Liver (tissue), 9 donors: ENCODE measurements around the gene DUSP16. TPM values are rescaled to one million over a fixed set of nuclear protein-coding genes. Genes with fewer than 3 reads are reported as not detected.

ENCODE experiments used
- DNase-seq: peaks from one replicate; pipeline ENCODE4 v3.0.0-alpha.2; 2017; ENCODE audit warnings: low spot score
- H3K27ac ChIP-seq, 2 donors: one replicate each; pipeline ENCODE4 v1.7.0; 2013; ENCODE audit warnings: inconsistent platforms in 2 of 2, low read length in 2 of 2, control low read depth in 1 of 2, low read depth in 1 of 2, mild to moderate bottlenecking in 1 of 2
- H3K27me3 ChIP-seq, 4 donors: one replicate each; pipeline versions ENCODE4 v1.6.1 to v1.7.0; 2013; ENCODE audit warnings: low read length in 3 of 4, inconsistent platforms in 1 of 4, mild to moderate bottlenecking in 1 of 4, moderate library complexity in 1 of 4; ENCODE audit not compliant: control insufficient read depth in 4 of 4, insufficient read depth in 4 of 4
- H3K36me3 ChIP-seq, 4 donors: one replicate each; pipeline versions ENCODE4 v1.6.1 to v1.7.0; 2013; ENCODE audit warnings: low read length in 3 of 4, mild to moderate bottlenecking in 3 of 4, low read depth in 1 of 4, moderate library complexity in 1 of 4; ENCODE audit not compliant: control insufficient read depth in 4 of 4, insufficient read depth in 3 of 4
- H3K4me1 ChIP-seq, 4 donors: one replicate each; pipeline versions ENCODE4 v1.6.1 to v1.7.0; 2013; ENCODE audit warnings: low read length in 3 of 4, mild to moderate bottlenecking in 3 of 4, moderate library complexity in 1 of 4; ENCODE audit not compliant: control insufficient read depth in 4 of 4, insufficient read depth in 4 of 4
- H3K4me3 ChIP-seq, 3 donors: one replicate each; pipeline versions ENCODE4 v1.6.1 to v1.7.0; 2013; ENCODE audit warnings: low read length in 3 of 3, control low read depth in 1 of 3, low read depth in 1 of 3, mild to moderate bottlenecking in 1 of 3
- H3K9ac ChIP-seq, 2 donors: one replicate each; pipeline ENCODE4 v1.7.0; 2013; ENCODE audit warnings: low read length in 2 of 2, mild to moderate bottlenecking in 2 of 2, moderate library complexity in 2 of 2, control low read depth in 1 of 2, low read depth in 1 of 2
- H3K9me3 ChIP-seq, 4 donors: one replicate each; pipeline versions ENCODE4 v1.6.1 to v1.7.0; 2013; ENCODE audit warnings: low read length in 3 of 4; ENCODE audit not compliant: control insufficient read depth in 4 of 4
- ATF3 ChIP-seq: IDR thresholded peaks from 2 replicates; pipeline ENCODE4 v1.6.1; 2016; ENCODE audit warnings: antibody characterized with exemption
- EGR1 ChIP-seq, 2 donors: IDR thresholded peaks; 2 replicates each; pipeline ENCODE4 v1.6.1; 2016 to 2018; ENCODE audit warnings: antibody characterized with exemption in 2 of 2, low read depth in 2 of 2
- FOXA1 ChIP-seq: IDR thresholded peaks from 2 replicates; pipeline ENCODE4 v1.6.1; 2016; ENCODE audit warnings: antibody characterized with exemption
- FOXA2 ChIP-seq: IDR thresholded peaks from 2 replicates; pipeline ENCODE4 v1.6.1; 2016; ENCODE audit warnings: antibody characterized with exemption
- GABPA ChIP-seq, 2 donors: IDR thresholded peaks in 1 of 2; conservative IDR thresholded peaks in 1 of 2; 2 replicates each; pipeline ENCODE4 v1.6.1; 2016; ENCODE audit warnings: antibody characterized with exemption in 2 of 2, mild to moderate bottlenecking in 1 of 2, moderate library complexity in 1 of 2
- HNF4A ChIP-seq, 2 donors: conservative IDR thresholded peaks; 2 replicates each; pipeline ENCODE4 v1.6.1; 2016; ENCODE audit warnings: antibody characterized with exemption in 2 of 2, mild to moderate bottlenecking in 2 of 2
- HNF4G ChIP-seq: IDR thresholded peaks from 2 replicates; pipeline ENCODE4 v1.6.1; 2016; ENCODE audit warnings: antibody characterized with exemption
- JUND ChIP-seq, 2 donors: IDR thresholded peaks; 2 replicates each; pipeline ENCODE4 v1.6.1; 2016; ENCODE audit warnings: antibody characterized with exemption in 2 of 2
- NR2F2 ChIP-seq: IDR thresholded peaks from 2 replicates; pipeline ENCODE4 v1.6.1; 2016; ENCODE audit warnings: antibody characterized with exemption
- RAD21 ChIP-seq, 2 donors: IDR thresholded peaks; 2 replicates each; pipeline ENCODE4 v1.6.1; 2016; ENCODE audit warnings: antibody characterized with exemption in 2 of 2, mild to moderate bottlenecking in 2 of 2
- RXRA ChIP-seq, 2 donors: IDR thresholded peaks; 2 replicates each; pipeline ENCODE4 v1.6.1; 2017 to 2018; ENCODE audit warnings: antibody characterized with exemption in 2 of 2, mild to moderate bottlenecking in 1 of 2
- SP1 ChIP-seq: IDR thresholded peaks from 2 replicates; pipeline ENCODE4 v1.6.1; 2018; ENCODE audit warnings: antibody characterized with exemption, mild to moderate bottlenecking
- TAF1 ChIP-seq: conservative IDR thresholded peaks from 2 replicates; pipeline ENCODE4 v1.6.1; 2016; ENCODE audit warnings: antibody characterized with exemption, mild to moderate bottlenecking
- YY1 ChIP-seq: IDR thresholded peaks from 2 replicates; pipeline ENCODE4 v1.6.1; 2016; ENCODE audit warnings: antibody characterized with exemption, mild to moderate bottlenecking
- WGBS: extraction: QIAGEN DNeasy Blood & Tissue Kit; methylation state at CpG from one replicate; pipeline ENCODE4 v1.1.7; 2013; 5-methylcytosine and 5-hydroxymethylcytosine counted together
- polyA plus RNA-seq, 2 donors: library from polyadenylated mRNA; stranded (reverse) in 1 of 2; unstranded in 1 of 2; fragments of 200-250 nt in 1 of 2; fragments of >200 nt in 1 of 2; fragmentation: Nextera tagmentation in 1 of 2; extraction: Ambion mirVana in 1 of 2; gene quantifications; one replicate each; pipeline versions ENCODE4 v1.2.1 to v1.2.3, GENCODE V29; 2013 to 2015
- total RNA-seq, 2 donors: library from RNA; depleted of rRNA; stranded (reverse); fragments of >200 nt; gene quantifications; one replicate each; pipeline ENCODE4 v1.2.3, GENCODE V29; 2014
- TF ChIP-seq, protein P1 (sequence below): IDR thresholded peaks from 2 replicates; pipeline ENCODE4 v1.6.1; 2016; ENCODE audit warnings: antibody characterized with exemption
- TF ChIP-seq, protein P2 (sequence below): fragments of 150-350 bp; IDR thresholded peaks from 2 replicates; pipeline ENCODE4 v1.5.1; 2017; ENCODE audit warnings: improper control_type of control experiment, low read depth, low read length; ENCODE audit not compliant: missing input control
- TF ChIP-seq, protein P3 (sequence below): IDR thresholded peaks from 2 replicates; pipeline ENCODE4 v1.6.1; 2016; ENCODE audit warnings: antibody characterized with exemption, mild to moderate bottlenecking
- TF ChIP-seq, protein P4 (sequence below): IDR thresholded peaks from 2 replicates; pipeline ENCODE4 v1.6.1; 2016; ENCODE audit warnings: antibody characterized with exemption
- donor health status: healthy.
- donor health status: healthy.
- donor health status: healthy.
- donor health status: healthy.
- donor health status: healthy.

DUSP16 gene
- total and polyA plus RNA-seq, 4 donors, result 7.8 to 56.4 (median 19.1) TPM

GRCh38 chr12:12449533-12450025 is 113.1 kb downstream of the DUSP16 start:
- Histone ChIP-seq H3K27ac (peak overlapping the region; percentile 88 to 94), H3K36me3 (no peaks in the 10 kb centered on the region), H3K9me3 (no peaks in the 10 kb centered on the region), H3K27me3 (no peaks in the 10 kb centered on the region), H3K9ac (peak overlapping the region; percentile 46 to 54), H3K4me1 (peaks cover 2 to 20% (median 11%) of the 10 kb centered on the region in 4 donors), H3K4me3 (no peak overlapping the region)
- no peak for DNase-seq
- 30% methylated on average over 13 of the region's 13 CpGs for WGBS
- TF ChIP-seq HNF4G (peak; percentile 33), NR2F2 (no peak), FOXA2 (peak; percentile 56), ATF3 (peak; percentile 84), EGR1 (IDR thresholded peaks at IDR 0.05; ENCODE audit: low read depth in 2 of 2) (peak; percentile 22 to 26), JUND (IDR thresholded peaks at IDR 0.05) (peak; percentile 81 to 86), HNF4A (conservative IDR thresholded peaks at IDR 0.05) (peak; percentile 62 to 75), TAF1 (peak; percentile 74), RXRA (IDR thresholded peaks at IDR 0.05) (peak in 1 of 2 donors; percentile 86), RAD21 (IDR thresholded peaks at IDR 0.05) (peak; percentile 48 to 70), GABPA (IDR thresholded peaks at IDR 0.05 in 1 of 2, conservative IDR thresholded peaks at IDR 0.05 in 1 of 2) (peak in 1 of 2 donors; percentile 49), SP1 (peak; percentile 77), FOXA1 (no peak), YY1 (peak; percentile 44)
- TF ChIP-seq, protein P1, sequence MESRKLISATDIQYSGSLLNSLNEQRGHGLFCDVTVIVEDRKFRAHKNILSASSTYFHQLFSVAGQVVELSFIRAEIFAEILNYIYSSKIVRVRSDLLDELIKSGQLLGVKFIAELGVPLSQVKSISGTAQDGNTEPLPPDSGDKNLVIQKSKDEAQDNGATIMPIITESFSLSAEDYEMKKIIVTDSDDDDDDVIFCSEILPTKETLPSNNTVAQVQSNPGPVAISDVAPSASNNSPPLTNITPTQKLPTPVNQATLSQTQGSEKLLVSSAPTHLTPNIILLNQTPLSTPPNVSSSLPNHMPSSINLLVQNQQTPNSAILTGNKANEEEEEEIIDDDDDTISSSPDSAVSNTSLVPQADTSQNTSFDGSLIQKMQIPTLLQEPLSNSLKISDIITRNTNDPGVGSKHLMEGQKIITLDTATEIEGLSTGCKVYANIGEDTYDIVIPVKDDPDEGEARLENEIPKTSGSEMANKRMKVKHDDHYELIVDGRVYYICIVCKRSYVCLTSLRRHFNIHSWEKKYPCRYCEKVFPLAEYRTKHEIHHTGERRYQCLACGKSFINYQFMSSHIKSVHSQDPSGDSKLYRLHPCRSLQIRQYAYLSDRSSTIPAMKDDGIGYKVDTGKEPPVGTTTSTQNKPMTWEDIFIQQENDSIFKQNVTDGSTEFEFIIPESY, result peak; percentile 58
- TF ChIP-seq, protein P2, sequence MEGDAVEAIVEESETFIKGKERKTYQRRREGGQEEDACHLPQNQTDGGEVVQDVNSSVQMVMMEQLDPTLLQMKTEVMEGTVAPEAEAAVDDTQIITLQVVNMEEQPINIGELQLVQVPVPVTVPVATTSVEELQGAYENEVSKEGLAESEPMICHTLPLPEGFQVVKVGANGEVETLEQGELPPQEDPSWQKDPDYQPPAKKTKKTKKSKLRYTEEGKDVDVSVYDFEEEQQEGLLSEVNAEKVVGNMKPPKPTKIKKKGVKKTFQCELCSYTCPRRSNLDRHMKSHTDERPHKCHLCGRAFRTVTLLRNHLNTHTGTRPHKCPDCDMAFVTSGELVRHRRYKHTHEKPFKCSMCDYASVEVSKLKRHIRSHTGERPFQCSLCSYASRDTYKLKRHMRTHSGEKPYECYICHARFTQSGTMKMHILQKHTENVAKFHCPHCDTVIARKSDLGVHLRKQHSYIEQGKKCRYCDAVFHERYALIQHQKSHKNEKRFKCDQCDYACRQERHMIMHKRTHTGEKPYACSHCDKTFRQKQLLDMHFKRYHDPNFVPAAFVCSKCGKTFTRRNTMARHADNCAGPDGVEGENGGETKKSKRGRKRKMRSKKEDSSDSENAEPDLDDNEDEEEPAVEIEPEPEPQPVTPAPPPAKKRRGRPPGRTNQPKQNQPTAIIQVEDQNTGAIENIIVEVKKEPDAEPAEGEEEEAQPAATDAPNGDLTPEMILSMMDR, result no peak
- TF ChIP-seq, protein P3, sequence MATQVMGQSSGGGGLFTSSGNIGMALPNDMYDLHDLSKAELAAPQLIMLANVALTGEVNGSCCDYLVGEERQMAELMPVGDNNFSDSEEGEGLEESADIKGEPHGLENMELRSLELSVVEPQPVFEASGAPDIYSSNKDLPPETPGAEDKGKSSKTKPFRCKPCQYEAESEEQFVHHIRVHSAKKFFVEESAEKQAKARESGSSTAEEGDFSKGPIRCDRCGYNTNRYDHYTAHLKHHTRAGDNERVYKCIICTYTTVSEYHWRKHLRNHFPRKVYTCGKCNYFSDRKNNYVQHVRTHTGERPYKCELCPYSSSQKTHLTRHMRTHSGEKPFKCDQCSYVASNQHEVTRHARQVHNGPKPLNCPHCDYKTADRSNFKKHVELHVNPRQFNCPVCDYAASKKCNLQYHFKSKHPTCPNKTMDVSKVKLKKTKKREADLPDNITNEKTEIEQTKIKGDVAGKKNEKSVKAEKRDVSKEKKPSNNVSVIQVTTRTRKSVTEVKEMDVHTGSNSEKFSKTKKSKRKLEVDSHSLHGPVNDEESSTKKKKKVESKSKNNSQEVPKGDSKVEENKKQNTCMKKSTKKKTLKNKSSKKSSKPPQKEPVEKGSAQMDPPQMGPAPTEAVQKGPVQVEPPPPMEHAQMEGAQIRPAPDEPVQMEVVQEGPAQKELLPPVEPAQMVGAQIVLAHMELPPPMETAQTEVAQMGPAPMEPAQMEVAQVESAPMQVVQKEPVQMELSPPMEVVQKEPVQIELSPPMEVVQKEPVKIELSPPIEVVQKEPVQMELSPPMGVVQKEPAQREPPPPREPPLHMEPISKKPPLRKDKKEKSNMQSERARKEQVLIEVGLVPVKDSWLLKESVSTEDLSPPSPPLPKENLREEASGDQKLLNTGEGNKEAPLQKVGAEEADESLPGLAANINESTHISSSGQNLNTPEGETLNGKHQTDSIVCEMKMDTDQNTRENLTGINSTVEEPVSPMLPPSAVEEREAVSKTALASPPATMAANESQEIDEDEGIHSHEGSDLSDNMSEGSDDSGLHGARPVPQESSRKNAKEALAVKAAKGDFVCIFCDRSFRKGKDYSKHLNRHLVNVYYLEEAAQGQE, result peak; percentile 43
- TF ChIP-seq, protein P4, sequence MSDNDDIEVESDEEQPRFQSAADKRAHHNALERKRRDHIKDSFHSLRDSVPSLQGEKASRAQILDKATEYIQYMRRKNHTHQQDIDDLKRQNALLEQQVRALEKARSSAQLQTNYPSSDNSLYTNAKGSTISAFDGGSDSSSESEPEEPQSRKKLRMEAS, result peak; percentile 68
